NCI-H1436 treated with DMSO at 0.1 percent for 48 hours (cell line): ENCODE data around the gene GPX3.

Source experiments
- DNase-seq: peaks from one replicate; lab custom pipeline; 2025; lab: John Stamatoyannopoulos, UW

Gene GPX3

GRCh38 chr5:151058301-151058700, 37.9 kb downstream of the GPX3 start:
- no peak for DNase-seq

- DNase-seq: no peak
Measured at GRCh38 chr5:151058891-151059489, 38.6 kb downstream of the GPX3 start.

DNA sequence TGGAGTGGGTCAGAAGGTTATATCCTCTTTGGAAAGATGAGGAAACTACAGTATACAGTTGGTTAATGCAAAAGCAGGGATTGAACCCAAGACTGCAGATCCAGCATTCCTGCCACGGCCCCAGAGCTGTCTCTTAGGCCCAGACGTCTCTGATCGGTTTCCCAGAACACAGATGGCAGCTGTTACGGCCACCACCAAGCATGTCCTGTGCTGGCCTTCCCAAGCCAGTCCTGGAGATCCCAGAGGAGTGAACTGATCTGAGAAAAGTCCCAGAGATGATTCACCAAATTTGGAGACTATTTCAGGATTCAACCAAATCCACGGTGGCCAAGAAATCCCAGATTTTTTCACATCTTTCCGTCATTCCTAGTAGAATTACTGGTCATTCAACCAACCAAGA, 40.4 kb downstream of the GPX3 start:
- DNase-seq: no peak

DNA sequence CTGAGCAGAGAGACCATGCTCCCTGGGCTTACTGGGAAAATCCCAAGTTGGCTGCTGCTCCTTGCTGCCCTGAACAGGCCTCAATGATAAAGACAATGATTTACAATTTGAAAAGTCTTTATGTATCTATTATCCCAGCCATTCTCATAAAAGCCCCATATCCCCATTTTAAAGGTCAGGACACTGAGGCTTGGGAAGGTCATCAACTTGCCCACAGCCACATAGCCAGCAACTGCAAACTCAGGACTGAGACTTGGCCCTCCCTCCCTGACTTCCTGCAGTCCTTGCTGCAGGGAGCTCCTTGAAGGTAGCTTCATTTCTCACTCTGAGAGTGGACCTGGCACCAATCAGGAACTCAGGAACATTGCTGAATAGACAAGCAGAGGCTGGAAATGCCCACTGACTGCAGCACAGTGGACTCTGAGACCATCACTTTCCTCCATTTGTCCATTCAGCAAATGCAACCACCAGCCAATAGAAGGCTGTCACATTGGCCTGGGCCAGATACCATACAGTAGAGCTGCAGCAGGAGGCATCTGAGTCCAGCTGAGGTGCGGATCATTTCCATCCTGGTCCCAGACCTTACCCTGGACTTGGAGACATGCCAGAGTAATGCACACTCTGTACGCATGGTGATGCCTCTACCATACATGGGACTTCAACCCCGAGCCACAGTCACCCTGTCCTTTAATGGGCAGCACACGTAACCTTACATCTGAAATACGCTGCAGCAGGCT, 42.2 kb downstream of the GPX3 start:
- no peak for DNase-seq

DNA sequence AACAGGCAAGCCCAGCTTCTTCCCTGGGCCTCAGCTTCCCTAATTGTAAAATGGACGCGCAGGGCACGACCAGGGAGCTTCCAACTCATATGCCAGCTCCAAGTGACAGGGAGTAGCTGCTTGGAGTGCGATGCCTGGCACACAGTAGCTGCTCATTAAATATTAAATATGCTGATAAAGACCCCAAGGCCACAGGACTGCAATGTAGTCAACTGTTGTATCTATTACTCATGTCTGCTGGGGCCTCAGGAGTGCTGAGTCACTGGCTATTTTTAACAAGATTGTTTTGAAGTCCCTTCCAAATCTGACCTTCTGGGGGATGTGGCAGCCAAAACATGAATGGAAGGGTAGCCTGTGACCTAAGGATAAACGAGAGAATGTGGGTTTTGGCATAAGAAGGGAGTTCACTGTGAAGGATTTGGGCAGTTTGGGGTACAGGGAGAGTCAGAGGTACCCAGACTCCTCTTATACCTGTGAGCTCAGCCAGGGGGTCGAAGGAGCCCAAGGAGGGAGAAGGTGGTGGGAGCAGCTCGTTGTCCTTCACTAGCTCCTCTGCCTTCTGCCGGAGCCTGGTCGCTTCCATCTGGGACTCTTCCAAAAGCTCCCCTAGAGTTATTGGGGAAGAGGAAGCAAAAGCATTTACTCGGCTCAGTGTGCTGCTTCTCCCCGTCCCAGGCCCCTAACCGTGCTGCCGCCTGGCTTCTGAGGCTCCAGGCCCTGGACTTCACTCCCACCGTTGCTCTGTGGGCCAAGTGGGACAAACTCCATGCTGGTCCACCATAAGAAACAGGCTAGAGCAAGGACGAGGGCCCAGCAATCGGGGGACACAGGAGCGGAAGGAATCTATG, 43.0 kb downstream of the GPX3 start:
- no peak for DNase-seq

- DNase-seq: no peak
Measured at GRCh38 chr5:151064916-151065499, 44.6 kb downstream of the GPX3 start.

DNA sequence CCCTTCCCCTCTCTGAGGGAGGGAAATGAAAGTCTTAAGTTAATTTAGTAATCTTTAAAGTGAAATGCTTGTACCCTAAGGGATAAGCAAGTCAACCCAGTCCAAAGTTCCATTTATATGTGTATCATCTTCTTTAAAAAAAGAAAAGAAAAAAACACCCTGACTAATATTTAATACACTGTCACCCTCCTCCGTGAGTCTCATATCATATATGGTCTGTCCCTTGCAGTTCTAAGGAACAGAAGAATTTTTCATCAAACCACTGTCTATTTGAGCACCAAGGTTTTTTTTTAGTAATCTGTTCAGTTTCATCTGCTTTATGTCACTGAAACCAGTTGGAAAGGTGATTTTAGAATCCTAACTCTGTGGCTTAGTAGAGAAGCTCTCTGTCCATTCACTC, 45.2 kb downstream of the GPX3 start:
- no peak for DNase-seq

- no peak for DNase-seq
Measured at GRCh38 chr5:151066920-151067319, 46.5 kb downstream of the GPX3 start.

DNA sequence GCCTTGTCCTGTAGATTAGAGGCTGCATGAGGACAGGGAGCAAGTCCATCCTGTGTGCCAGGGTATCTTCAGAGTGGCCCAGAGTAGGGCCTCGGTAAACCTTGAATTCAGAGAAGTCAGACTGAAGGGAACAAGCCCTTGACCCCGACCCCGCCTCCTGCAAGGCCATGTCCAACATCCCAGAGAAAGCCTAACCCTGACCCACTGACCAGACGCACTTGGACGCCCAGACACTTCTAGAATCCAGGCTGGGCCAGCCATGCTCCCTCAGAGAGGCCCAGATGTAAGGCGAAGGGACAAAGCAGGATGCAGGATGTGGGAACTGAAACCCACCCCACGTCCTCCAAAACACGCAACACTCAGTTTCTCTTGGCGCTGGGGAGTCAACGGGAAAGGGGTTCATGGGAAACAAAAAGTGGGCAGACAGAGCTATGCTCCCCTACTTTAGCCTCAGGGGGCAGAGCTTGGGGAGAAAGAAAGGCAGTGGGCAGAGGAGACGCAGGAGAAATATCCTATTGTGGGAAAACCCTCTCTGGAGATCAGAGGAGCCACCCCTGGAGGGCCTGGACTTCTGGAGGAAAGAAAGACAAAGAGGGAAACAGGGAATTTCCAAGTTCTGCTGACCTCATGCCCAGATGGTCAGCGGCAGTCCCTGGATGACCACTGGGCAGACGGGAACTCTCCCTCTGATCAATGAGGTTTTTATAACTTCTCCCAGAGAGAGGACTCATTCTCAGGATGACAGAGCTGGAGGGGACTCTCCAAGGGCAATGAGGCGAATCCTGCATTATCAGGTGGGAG, 47.4 kb downstream of the GPX3 start:
- no peak for DNase-seq

GRCh38 chr5:151068433-151069197, 48.2 kb downstream of the GPX3 start:
- DNase-seq: no peak

GRCh38 chr5:151070449-151070848, 50.1 kb downstream of the GPX3 start:
- DNase-seq: no peak

- no peak for DNase-seq
Measured at GRCh38 chr5:151071021-151071420, 50.6 kb downstream of the GPX3 start.

- no peak for DNase-seq
Measured at GRCh38 chr5:151071848-151072629, 51.6 kb downstream of the GPX3 start.

GRCh38 chr5:151072630-151073025, 52.2 kb downstream of the GPX3 start:
- DNase-seq: no peak

- no peak for DNase-seq
Measured at GRCh38 chr5:151073280-151073679, 52.9 kb downstream of the GPX3 start.

DNA sequence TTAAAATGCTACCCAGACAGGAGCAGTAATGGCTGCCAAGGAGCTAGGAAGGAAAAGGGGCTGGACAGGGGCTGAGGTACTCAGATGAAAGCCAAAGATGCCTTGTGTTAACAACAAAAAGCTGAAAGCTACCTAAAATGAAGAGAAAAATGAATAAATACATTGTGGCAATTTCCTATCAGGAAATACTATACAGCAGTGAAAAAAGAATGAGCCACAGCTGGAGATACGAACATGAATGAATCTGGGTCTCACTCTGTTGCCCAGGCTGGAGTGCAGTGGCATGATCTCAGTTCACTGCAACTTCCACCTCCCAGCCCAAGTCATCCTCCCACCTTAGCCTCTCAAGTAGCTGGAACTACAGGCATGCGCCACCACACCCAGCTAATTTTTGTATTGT, 54.2 kb downstream of the GPX3 start:
- no peak for DNase-seq

- no peak for DNase-seq
Measured at GRCh38 chr5:151075698-151076331, 55.4 kb downstream of the GPX3 start.

DNA sequence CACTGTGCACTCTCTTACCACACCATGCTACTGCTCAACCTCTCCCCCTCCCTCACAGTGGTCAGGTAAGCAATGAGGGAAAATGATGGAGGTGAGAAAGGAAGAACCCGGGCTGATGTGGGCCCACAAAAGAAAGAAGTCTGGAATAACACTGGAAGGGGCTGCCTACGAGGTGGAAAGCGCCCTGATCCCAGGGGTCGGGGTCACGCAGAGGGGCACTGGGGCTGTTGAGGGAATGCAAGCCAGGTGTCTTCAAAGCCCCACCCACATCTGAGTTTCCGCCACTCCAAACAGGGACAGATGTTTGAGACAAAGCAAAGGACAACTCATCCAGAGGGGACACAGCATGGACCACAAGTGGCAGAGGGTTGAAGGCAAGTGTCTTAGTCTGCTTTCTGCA, 56.2 kb downstream of the GPX3 start:
- DNase-seq: no peak

DNA sequence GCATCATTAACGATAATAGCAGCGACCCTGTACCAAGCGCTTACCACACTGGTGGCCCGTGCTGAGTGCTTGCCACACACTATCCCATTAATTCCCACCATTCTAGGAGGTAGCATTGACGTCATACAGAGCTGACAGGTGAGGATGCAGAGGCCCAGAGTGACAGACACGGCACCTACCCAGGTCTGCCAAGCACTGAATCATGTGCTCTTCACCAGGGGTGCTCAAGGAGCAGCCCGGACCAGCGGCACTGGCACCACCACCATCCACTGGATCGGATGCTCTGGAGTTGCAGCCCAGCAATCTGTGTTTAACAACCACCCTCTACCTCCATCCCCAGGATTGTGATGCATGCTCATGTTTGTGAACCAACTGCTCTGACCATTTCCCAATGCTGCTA, 57.0 kb downstream of the GPX3 start:
- DNase-seq: no peak

- DNase-seq: no peak
Measured at GRCh38 chr5:151077967-151078366, 57.6 kb downstream of the GPX3 start.
